ENCODE results near the gene RBM25. TPM values are rescaled to one million over a fixed set of nuclear protein-coding genes. Genes with fewer than 3 reads are reported as not detected.
A peak's percentile ranks its signal among the peaks of the same experiment; 100 is the strongest.
"Not testable (repeated sequence)": the region's sequence is repeated elsewhere in the genome, so short reads cannot be mapped to it uniquely, and the experiment has no call there.

The RBM25 gene
- total RNA-seq, result 141 TPM

DNA sequence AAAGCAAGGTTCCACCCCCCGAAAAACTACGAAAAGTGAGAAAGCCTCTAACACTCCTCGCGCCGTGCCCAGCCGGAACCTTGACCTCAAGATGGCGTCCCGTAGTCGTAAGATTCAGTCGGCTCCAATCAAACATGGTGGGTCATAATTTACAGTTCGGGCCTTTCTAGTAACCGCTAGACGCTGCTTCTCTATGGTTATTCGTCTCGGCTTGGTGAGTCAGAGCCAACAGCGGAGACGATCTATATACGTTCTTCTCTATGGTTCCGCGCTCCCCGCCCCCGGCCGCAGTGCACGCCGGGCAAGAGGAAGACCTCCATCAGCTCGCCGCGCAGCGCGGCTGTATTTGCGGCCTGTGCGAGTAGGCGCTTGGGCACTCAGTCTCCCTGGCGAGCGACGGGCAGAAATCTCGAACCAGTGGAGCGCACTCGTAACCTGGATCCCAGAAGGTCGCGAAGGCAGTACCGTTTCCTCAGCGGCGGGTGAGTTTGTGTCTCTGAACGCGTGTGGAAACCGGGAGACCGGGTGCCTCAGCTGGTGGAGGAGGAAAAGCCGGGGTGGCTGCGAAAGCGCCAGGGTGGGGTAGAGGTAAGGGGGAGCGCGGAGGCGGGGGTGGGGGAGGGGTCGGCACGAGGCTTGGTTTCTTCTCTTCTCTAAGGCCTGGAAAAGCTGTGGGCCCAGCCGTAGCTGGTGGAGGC lies at the start of gene RBM25:
RBM25 (plus strand) TSS at position 311 of the 698 bp plus-strand sequence. CDS start 13,108 bp downstream, outside the sequence.
- Histone ChIP-seq H3K4me3 (ENCODE audit: low read length) (peak within 1 kb of the TSS; percentile 96), H3K4me1 (ENCODE audit: insufficient read depth, low read length) (peaks cover 34% of the 10 kb centered on the region), H3K27me3 (ENCODE audit: insufficient read depth, low read length) (no peaks in the 10 kb centered on the region), H3K9me3 (ENCODE audit: low read depth, low read length) (no peaks in the 10 kb centered on the region)

DNA sequence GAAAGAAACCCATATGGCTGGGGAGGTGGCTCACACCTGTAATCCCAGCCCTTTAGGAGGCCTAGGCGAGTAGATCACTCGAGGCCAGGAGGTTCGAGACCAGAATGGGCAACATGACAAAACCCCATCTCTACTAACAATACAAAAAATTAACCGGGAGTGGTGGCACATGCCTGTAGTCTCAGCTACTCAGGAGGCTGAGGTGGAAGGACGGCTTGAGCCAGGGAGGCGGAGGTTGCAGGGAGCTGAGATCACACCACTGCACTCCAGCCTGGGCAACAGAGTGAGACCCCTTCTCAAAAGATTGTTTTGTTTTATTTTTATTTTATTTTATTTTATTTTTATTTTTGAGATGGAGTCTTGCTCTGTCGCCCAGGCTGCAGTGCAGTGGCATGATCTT lies 47.1 kb upstream of the RBM25 start:
- not testable (repeated sequence) for H3K9me3 ChIP-seq (ENCODE audit: low read depth, low read length); H3K4me1 ChIP-seq (ENCODE audit: insufficient read depth, low read length); H3K27me3 ChIP-seq (ENCODE audit: insufficient read depth, low read length); H3K4me3 ChIP-seq (ENCODE audit: low read length)

DNA sequence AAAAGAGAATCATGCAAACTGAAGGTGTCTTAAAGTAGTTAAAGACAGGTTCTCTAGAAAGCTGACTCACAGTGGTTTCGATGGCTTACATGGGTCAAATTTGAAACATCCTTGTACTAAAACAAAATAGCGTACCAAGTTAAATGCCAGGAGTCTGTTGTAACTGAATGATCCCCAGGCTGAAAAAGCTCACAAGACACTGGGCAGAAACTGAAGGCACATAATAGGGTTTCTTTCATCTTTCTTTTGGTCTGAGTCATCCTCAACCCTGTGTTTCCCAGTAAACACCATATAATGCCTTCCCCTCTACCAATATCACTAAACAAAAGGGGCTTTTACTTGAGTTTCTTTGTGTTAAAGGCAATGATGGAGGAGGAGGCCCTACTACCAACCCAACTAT lies 44.2 kb upstream of the RBM25 start:
- H3K4me1 ChIP-seq (ENCODE audit: insufficient read depth, low read length), result no peaks in the 10 kb centered on the region
- H3K9me3 ChIP-seq (ENCODE audit: low read depth, low read length), result no peaks in the 10 kb centered on the region
- no peaks in the 10 kb centered on the region for H3K27me3 ChIP-seq (ENCODE audit: insufficient read depth, low read length)
- no peak overlapping the region for H3K4me3 ChIP-seq (ENCODE audit: low read length)

DNA sequence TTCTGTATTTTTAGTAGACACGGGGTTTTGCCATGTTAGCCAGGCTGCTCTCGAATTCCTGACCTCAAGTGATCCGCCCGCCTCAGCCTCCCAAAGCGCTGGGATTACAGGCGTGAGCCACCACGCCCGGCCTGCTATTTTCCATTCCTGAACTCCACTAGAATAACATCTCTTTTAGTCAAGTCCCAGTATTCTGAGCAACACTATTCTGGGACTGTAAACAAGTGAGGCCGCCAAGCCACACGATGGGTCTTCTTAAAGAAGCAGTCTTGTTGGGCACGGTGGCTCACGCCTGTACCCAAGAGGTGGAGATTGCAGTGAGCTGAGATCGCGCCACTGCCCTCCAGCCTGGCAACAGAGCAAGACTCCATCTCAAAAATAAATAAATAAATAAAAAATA lies 42.8 kb upstream of the RBM25 start:
- H3K27me3 ChIP-seq (ENCODE audit: insufficient read depth, low read length); H3K4me3 ChIP-seq (ENCODE audit: low read length); H3K9me3 ChIP-seq (ENCODE audit: low read depth, low read length); H3K4me1 ChIP-seq (ENCODE audit: insufficient read depth, low read length): not testable (repeated sequence)

DNA sequence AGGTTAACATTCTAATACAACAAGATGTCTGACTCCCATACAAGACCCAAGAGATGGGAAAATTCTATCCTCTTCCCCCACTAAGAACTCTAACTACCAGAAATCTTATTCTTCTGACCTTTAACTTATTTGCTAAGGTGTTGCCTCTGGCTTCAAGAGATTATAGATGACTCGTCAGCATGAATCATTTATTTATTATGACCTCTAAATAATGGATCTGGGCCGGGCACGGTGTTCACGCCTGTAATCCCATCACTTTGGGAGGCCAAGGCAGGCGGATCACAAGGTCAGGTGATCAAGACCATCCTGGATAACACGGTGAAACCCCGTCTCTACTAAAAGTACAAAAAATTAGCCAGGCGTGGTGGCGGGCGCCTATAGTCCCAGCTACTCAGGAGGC lies 42.3 kb upstream of the RBM25 start:
- not testable (repeated sequence) for H3K4me3 ChIP-seq (ENCODE audit: low read length); H3K4me1 ChIP-seq (ENCODE audit: insufficient read depth, low read length); H3K27me3 ChIP-seq (ENCODE audit: insufficient read depth, low read length); H3K9me3 ChIP-seq (ENCODE audit: low read depth, low read length)

DNA sequence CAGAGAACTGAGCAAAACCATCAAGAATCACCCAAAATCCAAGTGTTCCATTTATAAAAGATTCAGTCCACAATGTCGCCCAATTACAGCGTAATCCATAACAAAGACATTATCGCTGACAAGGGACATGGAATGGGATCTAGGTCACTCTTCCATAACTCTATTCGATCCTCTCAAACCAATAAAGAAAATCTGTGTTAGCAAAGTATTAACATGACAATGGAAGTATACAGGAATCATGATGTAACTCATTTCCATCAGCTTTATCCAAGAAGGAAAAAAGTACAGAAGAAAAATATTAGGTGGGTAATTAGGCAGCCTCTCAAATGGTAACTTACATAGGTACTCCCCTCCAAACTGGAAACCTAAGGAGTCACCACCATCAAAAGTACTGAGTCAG lies 36.3 kb upstream of the RBM25 start:
- Histone ChIP-seq H3K4me1 (ENCODE audit: insufficient read depth, low read length) (peaks cover 30% of the 10 kb centered on the region), H3K4me3 (ENCODE audit: low read length) (no peak overlapping the region), H3K9me3 (ENCODE audit: low read depth, low read length) (no peaks in the 10 kb centered on the region), H3K27me3 (ENCODE audit: insufficient read depth, low read length) (no peaks in the 10 kb centered on the region)

DNA sequence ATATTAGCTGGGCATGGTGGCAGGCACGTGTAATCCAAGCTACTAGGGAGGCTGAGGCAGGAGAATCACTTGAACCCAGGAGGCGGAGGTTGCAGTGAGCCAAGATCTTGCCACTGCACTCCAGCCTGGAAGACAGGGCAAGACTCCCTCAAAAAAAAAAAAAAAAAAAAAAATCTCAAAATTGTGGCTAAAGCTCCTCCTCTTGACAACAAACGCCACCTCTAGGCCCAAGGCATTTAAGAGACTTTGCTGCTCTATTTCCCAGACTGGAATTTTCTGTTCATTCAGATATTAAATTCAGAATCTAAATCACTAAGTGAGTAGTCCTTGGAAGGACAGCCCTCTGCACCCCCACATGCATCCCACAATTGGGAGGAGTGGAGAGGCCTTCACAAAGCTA lies 32.8 kb upstream of the RBM25 start:
- Histone ChIP-seq H3K4me3 (ENCODE audit: low read length) (no peak overlapping the region), H3K9me3 (ENCODE audit: low read depth, low read length) (no peaks in the 10 kb centered on the region), H3K27me3 (ENCODE audit: insufficient read depth, low read length) (no peaks in the 10 kb centered on the region), H3K4me1 (ENCODE audit: insufficient read depth, low read length) (peaks cover 30% of the 10 kb centered on the region)

DNA sequence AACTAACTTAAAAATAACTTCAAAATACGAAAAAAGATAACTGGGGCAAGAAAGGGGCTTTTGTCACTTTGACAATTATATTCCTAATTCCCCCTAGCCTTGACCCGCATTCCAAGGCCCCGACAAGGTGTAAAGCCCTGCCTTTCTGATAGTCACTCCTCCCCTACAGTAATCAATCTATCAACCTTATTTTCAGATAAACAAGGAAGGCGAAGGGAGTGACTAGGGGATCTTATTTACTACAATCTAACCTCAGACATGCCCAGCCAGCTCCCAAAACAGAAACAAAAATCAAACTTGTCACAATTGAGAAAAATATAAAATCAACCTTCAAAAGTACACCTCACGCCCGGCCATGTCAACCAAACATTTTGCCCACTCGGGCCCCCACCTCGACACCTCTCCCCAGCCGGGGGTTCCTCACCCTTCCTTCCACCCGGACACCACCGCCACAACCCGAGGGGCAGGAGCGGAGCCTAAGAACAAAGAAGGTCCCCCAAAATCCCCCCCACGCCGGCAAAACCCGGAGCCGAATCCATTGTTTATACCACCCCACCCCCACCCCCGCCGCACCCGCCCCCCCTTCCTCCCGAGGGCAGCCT lies 32.0 kb upstream of the RBM25 start:
- H3K4me3 ChIP-seq (ENCODE audit: low read length), result peak overlapping the region; percentile 70
- H3K27me3 ChIP-seq (ENCODE audit: insufficient read depth, low read length), result no peaks in the 10 kb centered on the region
- no peaks in the 10 kb centered on the region for H3K9me3 ChIP-seq (ENCODE audit: low read depth, low read length)
- peaks cover 30% of the 10 kb centered on the region for H3K4me1 ChIP-seq (ENCODE audit: insufficient read depth, low read length)

DNA sequence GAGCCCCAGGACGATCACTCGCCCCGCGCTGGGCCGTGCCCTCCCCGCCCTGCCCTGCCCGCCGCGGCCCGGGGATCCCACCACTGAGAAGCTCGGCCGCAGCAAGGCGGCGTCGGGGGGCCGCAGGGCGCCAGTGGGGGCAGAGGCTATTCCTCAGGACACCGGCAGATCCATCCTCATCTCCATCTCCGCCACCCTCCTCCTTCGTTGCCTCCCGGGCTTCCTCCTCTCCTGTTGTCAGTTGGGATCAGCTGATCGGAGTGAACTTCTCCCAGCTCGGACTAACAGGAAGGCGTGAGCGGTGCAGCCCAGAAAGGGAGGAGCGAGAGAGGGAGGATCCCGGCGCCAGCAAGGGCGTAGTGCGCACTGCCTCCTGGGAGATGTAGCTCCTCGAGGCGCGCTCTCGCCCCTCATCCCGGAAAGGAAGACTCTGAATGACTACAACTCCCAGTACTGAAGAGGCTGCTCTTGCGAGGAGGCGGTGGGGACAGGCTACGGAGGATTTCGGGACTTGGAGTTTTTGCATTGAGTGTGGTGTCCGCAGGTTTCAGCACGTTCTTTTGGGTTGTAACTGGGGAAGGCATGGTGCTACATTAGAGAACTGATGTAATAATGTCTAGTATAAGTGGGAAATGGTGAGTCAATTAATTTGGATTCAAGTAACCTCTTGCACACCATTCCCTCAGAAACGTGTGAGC lies 31.3 kb upstream of the RBM25 start, which contains the start of gene ZFYVE1:
ZFYVE1 (minus strand) TSS at position 262 of the 698 bp plus-strand sequence. CDS start 2,598 bp downstream, outside the sequence.
- no peaks in the 10 kb centered on the region for H3K27me3 ChIP-seq (ENCODE audit: insufficient read depth, low read length)
- no peaks in the 10 kb centered on the region for H3K9me3 ChIP-seq (ENCODE audit: low read depth, low read length)
- peak within 1 kb of the TSS; percentile 70 for H3K4me3 ChIP-seq (ENCODE audit: low read length)

DNA sequence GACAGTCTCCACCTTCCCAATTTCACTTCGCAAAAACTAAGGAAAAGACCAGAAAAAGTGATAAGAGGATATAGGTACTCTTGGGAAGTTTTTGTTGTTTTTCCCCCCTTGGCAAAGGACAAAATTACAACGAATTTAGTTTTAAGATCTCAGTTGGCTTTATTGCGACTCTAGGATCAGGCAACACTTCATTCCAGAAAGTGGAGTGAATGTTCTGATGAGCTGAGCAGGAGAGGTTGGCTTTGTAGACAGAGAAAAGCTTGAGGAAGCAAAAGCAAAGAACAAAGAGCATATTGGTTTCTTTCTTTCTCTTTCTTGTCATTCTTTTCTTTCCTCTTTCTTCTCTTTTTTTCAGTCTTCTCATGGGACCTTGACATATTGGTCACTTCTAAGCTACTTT lies 30.8 kb upstream of the RBM25 start:
- Histone ChIP-seq H3K27me3 (ENCODE audit: insufficient read depth, low read length) (no peaks in the 10 kb centered on the region), H3K9me3 (ENCODE audit: low read depth, low read length) (no peaks in the 10 kb centered on the region), H3K4me3 (ENCODE audit: low read length) (peak overlapping the region; percentile 70), H3K4me1 (ENCODE audit: insufficient read depth, low read length) (peaks cover 27% of the 10 kb centered on the region)

More for the DNA sequence above, 31.3 kb upstream of the RBM25 start, which contains the start of gene ZFYVE1:
- peaks cover 30% of the 10 kb centered on the region for H3K4me1 ChIP-seq (ENCODE audit: insufficient read depth, low read length)

DNA sequence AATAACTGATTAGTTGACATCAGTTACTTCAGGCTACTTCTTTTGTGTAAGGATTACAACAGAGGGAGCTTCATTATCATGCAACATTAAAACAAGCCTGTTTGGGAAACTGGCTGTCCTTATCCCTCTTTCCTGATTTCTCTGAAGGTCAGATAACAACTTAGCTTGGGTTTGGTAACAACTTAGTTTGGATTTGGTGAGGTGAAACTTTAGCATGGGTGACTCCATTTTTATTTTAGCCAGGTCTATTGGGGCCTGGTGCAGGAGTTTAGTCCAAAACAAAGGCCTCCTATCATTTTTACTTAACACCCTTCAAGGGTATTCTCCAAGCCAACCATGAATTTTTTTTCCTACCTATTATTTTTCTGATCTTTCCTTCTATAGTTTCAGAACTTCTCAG lies 30.4 kb upstream of the RBM25 start:
- Histone ChIP-seq H3K27me3 (ENCODE audit: insufficient read depth, low read length) (no peaks in the 10 kb centered on the region), H3K4me3 (ENCODE audit: low read length) (no peak overlapping the region), H3K4me1 (ENCODE audit: insufficient read depth, low read length) (peaks cover 24% of the 10 kb centered on the region), H3K9me3 (ENCODE audit: low read depth, low read length) (no peaks in the 10 kb centered on the region)

DNA sequence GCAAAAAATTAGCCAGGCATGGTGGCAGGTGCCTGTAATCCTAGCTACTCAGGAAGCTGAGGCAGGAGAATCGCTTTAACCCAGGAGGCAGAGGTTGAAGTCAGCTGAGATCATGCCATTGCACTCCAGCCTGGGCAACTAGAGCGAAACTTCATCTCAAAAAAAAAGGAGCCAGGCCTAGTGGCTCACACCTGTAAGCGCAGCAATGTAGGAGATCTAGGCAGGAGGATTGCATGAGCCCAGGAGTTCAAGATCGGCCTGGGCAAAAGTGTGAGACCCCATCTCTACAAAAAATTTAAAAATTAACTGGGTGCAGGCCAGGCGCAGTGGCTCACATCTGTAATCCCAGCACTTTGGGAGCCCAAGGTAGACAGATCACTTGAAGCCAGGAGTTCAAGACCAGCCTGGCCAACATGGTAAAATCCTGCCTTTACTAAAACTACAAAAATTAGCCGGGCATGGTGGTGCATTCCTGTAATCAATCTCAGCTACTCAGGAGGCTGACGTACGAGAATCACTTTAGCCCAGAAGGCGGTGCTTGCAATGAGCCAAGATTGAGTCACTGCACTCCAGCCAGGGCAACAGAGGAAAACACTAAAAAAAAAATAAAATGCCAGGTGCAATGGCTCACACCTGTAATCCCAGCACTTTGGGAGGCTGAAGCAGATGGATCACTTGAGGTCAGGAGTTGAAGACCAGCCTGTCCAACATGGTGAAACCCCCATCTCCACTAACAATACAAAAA lies 21.5 kb upstream of the RBM25 start:
- H3K27me3 ChIP-seq (ENCODE audit: insufficient read depth, low read length); H3K9me3 ChIP-seq (ENCODE audit: low read depth, low read length); H3K4me3 ChIP-seq (ENCODE audit: low read length); H3K4me1 ChIP-seq (ENCODE audit: insufficient read depth, low read length): not testable (repeated sequence)

DNA sequence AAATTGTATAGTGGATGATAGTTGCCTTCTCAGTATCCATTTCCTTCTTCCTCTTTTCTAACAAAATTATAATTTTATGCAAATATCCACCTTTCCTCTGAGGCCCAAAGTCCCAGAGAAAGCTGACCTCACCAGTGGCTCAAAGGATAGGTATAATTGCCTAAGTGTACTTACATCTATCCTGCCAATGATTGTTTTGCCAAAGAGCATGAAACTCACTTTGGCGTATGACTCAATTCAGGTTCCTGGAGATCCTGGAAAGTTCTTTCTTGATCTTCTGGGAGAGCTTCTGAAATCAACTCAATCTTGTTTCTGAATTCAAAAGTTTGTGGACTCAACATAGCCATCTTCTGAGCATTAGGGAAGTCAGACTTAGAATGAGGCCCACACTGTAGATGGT lies 10.5 kb upstream of the RBM25 start:
- no peaks in the 10 kb centered on the region for H3K9me3 ChIP-seq (ENCODE audit: low read depth, low read length)

DNA sequence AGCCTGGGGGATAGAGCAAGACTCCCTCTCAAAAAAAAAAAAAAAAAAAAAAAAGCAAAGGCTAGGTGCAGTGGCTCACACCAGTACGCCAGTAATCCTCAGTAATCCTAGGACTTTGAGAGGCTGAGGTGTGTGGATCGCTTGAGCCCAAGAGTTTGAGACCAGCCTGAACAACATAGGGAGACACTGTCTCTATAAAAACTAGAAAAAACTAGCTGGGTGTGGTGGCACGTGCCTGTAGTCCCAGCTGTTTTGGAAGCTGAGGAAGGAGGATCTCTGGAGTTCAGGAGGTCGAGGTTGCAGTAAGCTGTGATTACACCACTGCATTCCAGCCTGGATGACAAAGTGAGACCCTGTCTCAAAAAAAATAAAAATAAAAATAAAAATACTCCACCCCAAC lies 8.9 kb upstream of the RBM25 start:
- Histone ChIP-seq H3K9me3 (ENCODE audit: low read depth, low read length) (no peaks in the 10 kb centered on the region), H3K4me3 (ENCODE audit: low read length) (no peak overlapping the region), H3K27me3 (ENCODE audit: insufficient read depth, low read length) (no peaks in the 10 kb centered on the region), H3K4me1 (ENCODE audit: insufficient read depth, low read length) (no peaks in the 10 kb centered on the region)

More for the DNA sequence above, 10.5 kb upstream of the RBM25 start:
- H3K4me1 ChIP-seq (ENCODE audit: insufficient read depth, low read length), result no peaks in the 10 kb centered on the region
- H3K27me3 ChIP-seq (ENCODE audit: insufficient read depth, low read length), result no peaks in the 10 kb centered on the region
- no peak overlapping the region for H3K4me3 ChIP-seq (ENCODE audit: low read length)

DNA sequence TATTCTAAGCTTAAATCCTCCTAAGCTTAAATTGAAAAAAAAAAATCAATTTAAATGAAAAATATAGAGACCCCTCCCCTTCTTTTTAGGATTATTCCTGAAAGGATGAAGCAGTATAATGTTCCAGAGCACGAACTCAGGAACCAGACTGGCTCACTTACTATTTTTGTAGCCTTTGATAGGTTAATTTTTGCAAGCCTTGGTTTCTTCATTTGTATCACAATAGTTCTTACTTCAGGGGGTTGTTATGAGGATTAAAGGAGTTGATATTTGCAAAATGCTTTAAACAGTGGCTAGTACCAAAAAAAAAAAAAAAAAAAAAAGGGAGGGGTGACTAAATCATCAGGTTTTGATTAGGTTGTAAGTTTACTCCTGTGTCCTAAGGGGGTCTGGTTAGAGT lies 3.1 kb upstream of the RBM25 start:
- H3K27me3 ChIP-seq (ENCODE audit: insufficient read depth, low read length), result no peaks in the 10 kb centered on the region
- no peaks in the 10 kb centered on the region for H3K9me3 ChIP-seq (ENCODE audit: low read depth, low read length)
- H3K4me1 ChIP-seq (ENCODE audit: insufficient read depth, low read length), result peaks cover 17% of the 10 kb centered on the region
- no peak overlapping the region for H3K4me3 ChIP-seq (ENCODE audit: low read length)
